IMR-90 (cell line): ENCODE data around the gene LINC00237. TPM values are rescaled to one million over a fixed set of nuclear protein-coding genes. Genes with fewer than 3 reads are reported as not detected.

Experiments used
- ATAC-seq: fragments of 200-7000 bp; cut with Tn5 transposase; 2 replicates; pipeline ENCODE4 v1.9.1; 2020; ENCODE audit warnings: low read depth, mild to moderate bottlenecking, moderate library complexity
- BruUV-seq: library from RNA; stranded (reverse); fragments of 400-500 nt; replicated peaks from 2 replicates; lab custom pipeline; 2021; lab: Mats Ljungman, UMichigan
- CTCF ChIA-PET: fragments of 300-600 bp; formaldehyde crosslinking; extraction: SDS; loops from one replicate; lab custom pipeline; 2021; ENCODE audit warnings: antibody characterized with exemption; lab: Yijun Ruan, JAX
- POLR2A ChIA-PET: fragments of 300-600 bp; sonication (Branson Sonifier 250); formaldehyde crosslinking; loops from one replicate; lab custom pipeline; 2022; ENCODE audit warnings: antibody characterized with exemption; ENCODE audit not compliant: unreplicated experiment; lab: Charles Lee
- DNase-seq: peaks from one replicate; pipeline ENCODE4 v3.0.0; 2013
- H2AFZ ChIP-seq: replicated peaks from 2 replicates; pipeline ENCODE3; 2013; ENCODE audit warnings: low read length, mild to moderate bottlenecking; ENCODE audit not compliant: poor library complexity
- H2AK5ac ChIP-seq: 2 replicates; pipeline ENCODE4 v1.6.1; 2013; ENCODE audit warnings: low read depth, low read length, inconsistent platforms
- H2AK9ac ChIP-seq: replicated peaks from 2 replicates; pipeline ENCODE3; 2013; ENCODE audit warnings: mild to moderate bottlenecking, low read depth, low read length, moderate library complexity; ENCODE audit not compliant: poor library complexity
- H2BK120ac ChIP-seq: 2 replicates; pipeline ENCODE4 v1.6.1; 2013; ENCODE audit warnings: low read depth, low read length, inconsistent platforms
- H2BK15ac ChIP-seq: 3 replicates; pipeline ENCODE4 v1.6.1; 2013; ENCODE audit warnings: low read depth, low read length, inconsistent platforms
- H2BK20ac ChIP-seq: 2 replicates; pipeline ENCODE4 v1.6.1; 2013; ENCODE audit warnings: low read depth, mild to moderate bottlenecking, inconsistent platforms, low read length, moderate library complexity
- H2BK5ac ChIP-seq: 2 replicates; pipeline ENCODE4 v1.6.1; 2013; ENCODE audit warnings: mild to moderate bottlenecking, low read depth, low read length, inconsistent platforms; ENCODE audit not compliant: poor library complexity, severe bottlenecking
- H3K14ac ChIP-seq: replicated peaks from 2 replicates; pipeline ENCODE4 v1.6.1; 2013; ENCODE audit warnings: low read depth, low read length, inconsistent platforms
- H3K18ac ChIP-seq: 2 replicates; pipeline ENCODE4 v1.6.1; 2013; ENCODE audit warnings: low read depth, low read length, control low read depth
- H3K23ac ChIP-seq: 2 replicates; pipeline ENCODE4 v1.6.1; 2013; ENCODE audit warnings: low read depth, low read length, inconsistent platforms
- H3K27ac ChIP-seq: 2 replicates; pipeline ENCODE4 v1.5.1; 2013; ENCODE audit warnings: mild to moderate bottlenecking, control low read depth, low read length; ENCODE audit not compliant: insufficient read depth
- H3K27me3 ChIP-seq: 2 replicates; pipeline ENCODE4 v1.6.1; 2013; ENCODE audit warnings: low read length; ENCODE audit not compliant: control insufficient read depth, insufficient read depth
- H3K36me3 ChIP-seq: 2 replicates; pipeline ENCODE4 v1.6.1; 2013; ENCODE audit warnings: low read length, mixed read lengths; ENCODE audit not compliant: control insufficient read depth, insufficient read depth
- H3K4ac ChIP-seq: 2 replicates; pipeline ENCODE4 v1.6.1; 2013; ENCODE audit warnings: low read depth, low read length, inconsistent platforms
- H3K4me1 ChIP-seq: 2 replicates; pipeline ENCODE4 v1.6.1; 2013; ENCODE audit warnings: low read length, mixed read lengths; ENCODE audit not compliant: control insufficient read depth, insufficient read depth
- H3K4me2 ChIP-seq: 2 replicates; pipeline ENCODE4 v1.6.1; 2013; ENCODE audit warnings: low read depth, mild to moderate bottlenecking, control low read depth, low read length, moderate library complexity
- H3K4me3 ChIP-seq: 2 replicates; pipeline ENCODE4 v1.5.1; 2013; ENCODE audit warnings: low read depth, mild to moderate bottlenecking, control low read depth, low read length, moderate library complexity; ENCODE audit not compliant: insufficient read depth
- H3K56ac ChIP-seq: 2 replicates; pipeline ENCODE4 v1.6.1; 2013; ENCODE audit warnings: low read length, inconsistent platforms; ENCODE audit not compliant: insufficient read depth; ENCODE audit errors: extremely low read depth
- H3K79me1 ChIP-seq, 2 experiments: 2 replicates each; pipeline ENCODE4 v1.6.1; 2013; ENCODE audit warnings: low read length in 2 of 2, inconsistent platforms in 1 of 2, low read depth in 1 of 2
- H3K9ac ChIP-seq: 2 replicates; pipeline ENCODE4 v1.6.1; 2013; ENCODE audit warnings: low read depth, low read length, control low read depth
- H3K9me1 ChIP-seq: 2 replicates; pipeline ENCODE4 v1.6.1; 2013; ENCODE audit warnings: low read length, inconsistent platforms; ENCODE audit not compliant: insufficient read depth
- H3K9me3 ChIP-seq: 2 replicates; pipeline ENCODE4 v1.6.1; 2013; ENCODE audit warnings: low read length; ENCODE audit not compliant: control insufficient read depth, insufficient read depth
- H4K20me1 ChIP-seq: 2 replicates; pipeline ENCODE4 v1.6.1; 2013; ENCODE audit warnings: low read length, inconsistent platforms; ENCODE audit not compliant: insufficient read depth
- H4K5ac ChIP-seq: 2 replicates; pipeline ENCODE4 v1.6.1; 2013; ENCODE audit warnings: mild to moderate bottlenecking, low read depth, low read length, control low read depth
- H4K8ac ChIP-seq, 2 experiments: 2 replicates each; pipeline ENCODE4 v1.6.1; 2013; ENCODE audit warnings: low read depth in 2 of 2, low read length in 2 of 2, control low read depth in 1 of 2, inconsistent platforms in 1 of 2
- H4K91ac ChIP-seq: 2 replicates; pipeline ENCODE4 v1.6.1; 2013; ENCODE audit warnings: low read depth, low read length, inconsistent platforms; ENCODE audit not compliant: insufficient read depth
- BHLHE40 ChIP-seq: fragments of 150-350 bp; IDR thresholded peaks from 2 replicates; pipeline ENCODE4 v1.6.1; 2016; ENCODE audit warnings: mild to moderate bottlenecking, low read depth, low read length
- CEBPB ChIP-seq: IDR thresholded peaks from 2 replicates; pipeline ENCODE4 v1.6.1; 2012; ENCODE audit warnings: low read depth, low read length, improper control_type of control experiment
- CHD1 ChIP-seq: IDR thresholded peaks from 2 replicates; pipeline ENCODE4 v1.6.1; 2012; ENCODE audit warnings: low read depth, low read length, improper control_type of control experiment
- CTCF ChIP-seq: conservative IDR thresholded peaks from 2 replicates; pipeline ENCODE4 v1.5.1; 2012; ENCODE audit warnings: mild to moderate bottlenecking, low read depth, low read length, improper control_type of control experiment
- ELK1 ChIP-seq: fragments of 150-350 bp; IDR thresholded peaks from 2 replicates; pipeline ENCODE4 v1.6.1; 2016; ENCODE audit warnings: low read depth, mild to moderate bottlenecking, low read length, moderate library complexity, borderline replicate concordance
- FOS ChIP-seq: fragments of 150-350 bp; IDR thresholded peaks from 2 replicates; pipeline ENCODE4 v1.6.1; 2016; ENCODE audit warnings: low read depth, low read length
- MAFK ChIP-seq: IDR thresholded peaks from 2 replicates; pipeline ENCODE4 v1.6.1; 2012; ENCODE audit warnings: low read depth, low read length, improper control_type of control experiment
- MAZ ChIP-seq: IDR thresholded peaks from 2 replicates; pipeline ENCODE4 v1.6.1; 2012; ENCODE audit warnings: low read depth, mild to moderate bottlenecking, low read length, improper control_type of control experiment, moderate library complexity, borderline replicate concordance
- MXI1 ChIP-seq: IDR thresholded peaks from 2 replicates; pipeline ENCODE4 v1.6.1; 2012; ENCODE audit warnings: low read depth, mild to moderate bottlenecking, low read length, moderate library complexity, borderline replicate concordance
- NFE2L2 ChIP-seq: fragments of 150-350 bp; IDR thresholded peaks from 2 replicates; pipeline ENCODE4 v1.6.1; 2016; ENCODE audit warnings: low read depth, mild to moderate bottlenecking, low read length
- POLR2A ChIP-seq: IDR thresholded peaks from 2 replicates; pipeline ENCODE4 v1.6.1; 2012; ENCODE audit warnings: mild to moderate bottlenecking, low read depth, low read length
- RAD21 ChIP-seq: IDR thresholded peaks from 2 replicates; pipeline ENCODE4 v1.6.1; 2012; ENCODE audit warnings: low read length, improper control_type of control experiment
- RCOR1 ChIP-seq: IDR thresholded peaks from 2 replicates; pipeline ENCODE4 v1.6.1; 2012; ENCODE audit warnings: mild to moderate bottlenecking, low read length, improper control_type of control experiment; ENCODE audit not compliant: insufficient replicate concordance
- RFX5 ChIP-seq: IDR thresholded peaks from 2 replicates; pipeline ENCODE4 v1.8.0; 2012; ENCODE audit warnings: low read depth, mild to moderate bottlenecking, low read length, moderate library complexity
- SMC3 ChIP-seq: fragments of 150-350 bp; IDR thresholded peaks from 2 replicates; pipeline ENCODE4 v1.6.1; 2016; ENCODE audit warnings: low read depth, mild to moderate bottlenecking, antibody characterized with exemption, low read length, moderate library complexity
- USF2 ChIP-seq: fragments of 150-350 bp; IDR thresholded peaks from 2 replicates; pipeline ENCODE4 v1.6.1; 2017; ENCODE audit warnings: mild to moderate bottlenecking, antibody characterized with exemption, low read length, low read depth
- WGBS, 2 experiments: methylation state at CpG; one replicate each; pipeline versions ENCODE4 v1.1.5 to v1.1.7; 2013; ENCODE audit warnings: missing lambda C conversion rate in 2 of 2; ENCODE audit not compliant: insufficient read length in 1 of 2; ENCODE audit errors: extremely low coverage in 2 of 2; 5-methylcytosine and 5-hydroxymethylcytosine counted together
- dilution Hi-C: fragments of 300-500 bp; cut with HindIII; formaldehyde crosslinking; loops from one replicate; pipeline ENCODE4 v1.14.3; 2018; ENCODE audit warnings: low sequenced_read_pairs; ENCODE audit not compliant: unreplicated experiment
- in situ Hi-C: fragments of 300-500 bp; cut with MboI; formaldehyde crosslinking; loops from 3 replicates; pipeline ENCODE4 v1.14.3; 2019; ENCODE audit warnings: low sequenced_read_pairs, inconsistent platforms, mixed read lengths
- intact Hi-C: fragments of 100-400 bp; cut with micrococcal nuclease; formaldehyde crosslinking; loops from 2 replicates; pipeline ENCODE4 v1.10.0; 2022
- polyA plus RNA-seq, 3 experiments: library from polyadenylated mRNA; depleted of rRNA; stranded (reverse); fragments of >200 nt; gene quantifications; 2 replicates each; pipeline ENCODE4 v1.2.3, GENCODE V29; 2012; ENCODE audit warnings: low replicate concordance in 1 of 3
- total RNA-seq: library from RNA; depleted of rRNA; stranded (reverse); fragments of >200 nt; gene quantifications from 2 replicates; pipeline ENCODE4 v1.2.3, GENCODE V29; 2012

LINC00237 gene
- total and polyA plus RNA-seq, 2 of the 4 experiments (the other 2 are of a cell fraction), result not detected

- Histone ChIP-seq H3K36me3 (peaks cover 2% of the 10 kb centered on the region; the same call in 1 of the 2 replicates), H3K14ac (no peak overlapping the region), H3K23ac (no peak overlapping the region), H2BK15ac (no peak overlapping the region), H2AFZ (no peak overlapping the region), H2BK5ac (no peak overlapping the region), H2BK120ac (no peak overlapping the region), H3K9me1 (0 out of 2 replicates have a peak, but pooled peaks cover 3% of the 10 kb centered on the region), H2BK20ac (no peak overlapping the region), H3K9ac (no peak overlapping the region), H3K27me3 (no peaks in the 10 kb centered on the region), H3K9me3 (no peaks in the 10 kb centered on the region), H3K27ac (no peak overlapping the region), H2AK5ac (no peak overlapping the region), H3K4me3 (no peak overlapping the region), H3K18ac (no peak overlapping the region), H3K4me2 (no peak overlapping the region), H4K8ac (no peak overlapping the region), H3K56ac (no peak overlapping the region), H3K4me1 (no peaks in the 10 kb centered on the region), H3K4ac (no peak overlapping the region), H4K20me1 (no peaks in the 10 kb centered on the region; the same call in 1 of the 2 replicates), H4K5ac (no peak overlapping the region), H4K91ac (no peak overlapping the region), H3K79me1 (no peaks in the 10 kb centered on the region), H2AK9ac (no peak overlapping the region)
- ATAC-seq, result no peak
- in situ Hi-C loops, result no loop called here
- dilution Hi-C loops, result no loop called here
- POLR2A ChIA-PET, result no interaction called here
- CTCF ChIA-PET, result no interaction called here
- TF ChIP-seq FOS (no peak), SMC3 (no peak), MAZ (no peak), USF2 (no peak), CHD1 (no peak), RAD21 (no peak), BHLHE40 (no peak), CTCF (no peak), MAFK (no peak), RCOR1 (no peak), RFX5 (no peak), POLR2A (no peak), CEBPB (no peak), ELK1 (no peak), MXI1 (no peak), NFE2L2 (no peak)
- DNase-seq, result no peak
- BruUV-seq, result no TSS peak
- WGBS, 2 experiments, result 82% methylated on average over 8 of the region's 9 CpGs; no CpG with 5 or more reads in 1 of the 2 experiments
- intact Hi-C loops, result no loop called here
Observed at GRCh38 chr20:21149344-21149743, 43.2 kb upstream of the LINC00237 start.
